Activated T-helper 1 cell treated with anti-CD3 and anti-CD28 coated beads, Interleukin-2, amount 50 U/mL, for 16 hours (primary cell): ENCODE results near the gene TBC1D21.

Source experiments
- DNase-seq, 2 donors: peaks; one replicate each; pipeline ENCODE4 v3.0.0-alpha.2; 2020; ENCODE audit warnings: low read depth in 1 of 2, low spot score in 1 of 2

TBC1D21 gene

GRCh38 chr15:73907035-73907408 is 33.7 kb downstream of the TBC1D21 start:
- DNase-seq: no peak

- peak; percentile 58 for DNase-seq
Measured at GRCh38 chr15:73908030-73908821, 34.9 kb downstream of the TBC1D21 start.

- DNase-seq: no peak
Measured at GRCh38 chr15:73908822-73909122, 35.4 kb downstream of the TBC1D21 start.

- DNase-seq: no peak
Measured at GRCh38 chr15:73909651-73910050, 36.3 kb downstream of the TBC1D21 start.

GRCh38 chr15:73910522-73911303 is 37.3 kb downstream of the TBC1D21 start:
- no peak for DNase-seq

GRCh38 chr15:73912030-73912596 is 38.7 kb downstream of the TBC1D21 start:
- DNase-seq: no peak

- no peak for DNase-seq
Measured at GRCh38 chr15:73914145-73914544, 40.8 kb downstream of the TBC1D21 start.

GRCh38 chr15:73915082-73915481 is 41.7 kb downstream of the TBC1D21 start:
- DNase-seq: no peak

GRCh38 chr15:73918784-73919183 is 45.4 kb downstream of the TBC1D21 start:
- DNase-seq: no peak

GRCh38 chr15:73919706-73920105 is 46.3 kb downstream of the TBC1D21 start:
- DNase-seq: no peak

GRCh38 chr15:73921254-73921925 is 48.0 kb downstream of the TBC1D21 start:
- DNase-seq: no peak

GRCh38 chr15:73922186-73923151 is 49.1 kb downstream of the TBC1D21 start:
- DNase-seq: no peak

GRCh38 chr15:73923156-73923487 is 49.8 kb downstream of the TBC1D21 start:
- no peak for DNase-seq

- DNase-seq: no peak
Measured at GRCh38 chr15:73923488-73924164, 50.3 kb downstream of the TBC1D21 start.

- DNase-seq: no peak
Measured at GRCh38 chr15:73924171-73924921, 51.0 kb downstream of the TBC1D21 start.

GRCh38 chr15:73925848-73926218 is 52.5 kb downstream of the TBC1D21 start:
- DNase-seq: no peak

GRCh38 chr15:73926219-73927002 is 53.0 kb downstream of the TBC1D21 start, which contains the start of gene LOXL1:
LOXL1 (plus strand) TSS chr15:73926462; CDS start chr15:73926784, 322 bp downstream.
- no peak for DNase-seq

- peak in 1 of 2 donors; percentile 19 for DNase-seq
Measured at GRCh38 chr15:73927003-73927475, 53.7 kb downstream of the TBC1D21 start.
